NB4 (cell line): ENCODE results near the gene NLGN3.
A peak's percentile ranks its signal among the peaks of the same experiment; 100 is the strongest.

Experiments used
- MYC ChIP-seq: IDR thresholded peaks from 2 replicates; pipeline ENCODE4 v1.6.1; 2011; ENCODE audit warnings: low read depth, low read length
- POLR2A ChIP-seq: IDR thresholded peaks from 2 replicates; pipeline ENCODE4 v1.6.1; 2011; ENCODE audit warnings: mild to moderate bottlenecking; ENCODE audit not compliant: insufficient read length; ENCODE audit errors: extremely low read depth
- TF ChIP-seq, protein P1 (sequence below): IDR thresholded peaks from one replicate; pipeline ENCODE4 v1.5.1; 2012; ENCODE audit warnings: low read depth, low read length
- TF ChIP-seq, protein P2 (sequence below): IDR thresholded peaks from 2 replicates; pipeline ENCODE4 v1.6.1; 2011; ENCODE audit warnings: low read depth, low read length

- peak; percentile 55 for TF ChIP-seq POLR2A
- TF ChIP-seq, protein P1, sequence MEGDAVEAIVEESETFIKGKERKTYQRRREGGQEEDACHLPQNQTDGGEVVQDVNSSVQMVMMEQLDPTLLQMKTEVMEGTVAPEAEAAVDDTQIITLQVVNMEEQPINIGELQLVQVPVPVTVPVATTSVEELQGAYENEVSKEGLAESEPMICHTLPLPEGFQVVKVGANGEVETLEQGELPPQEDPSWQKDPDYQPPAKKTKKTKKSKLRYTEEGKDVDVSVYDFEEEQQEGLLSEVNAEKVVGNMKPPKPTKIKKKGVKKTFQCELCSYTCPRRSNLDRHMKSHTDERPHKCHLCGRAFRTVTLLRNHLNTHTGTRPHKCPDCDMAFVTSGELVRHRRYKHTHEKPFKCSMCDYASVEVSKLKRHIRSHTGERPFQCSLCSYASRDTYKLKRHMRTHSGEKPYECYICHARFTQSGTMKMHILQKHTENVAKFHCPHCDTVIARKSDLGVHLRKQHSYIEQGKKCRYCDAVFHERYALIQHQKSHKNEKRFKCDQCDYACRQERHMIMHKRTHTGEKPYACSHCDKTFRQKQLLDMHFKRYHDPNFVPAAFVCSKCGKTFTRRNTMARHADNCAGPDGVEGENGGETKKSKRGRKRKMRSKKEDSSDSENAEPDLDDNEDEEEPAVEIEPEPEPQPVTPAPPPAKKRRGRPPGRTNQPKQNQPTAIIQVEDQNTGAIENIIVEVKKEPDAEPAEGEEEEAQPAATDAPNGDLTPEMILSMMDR, result no peak
- TF ChIP-seq MYC, result peak; percentile 25; the same call in 1 of the 2 replicates
- TF ChIP-seq, protein P2, sequence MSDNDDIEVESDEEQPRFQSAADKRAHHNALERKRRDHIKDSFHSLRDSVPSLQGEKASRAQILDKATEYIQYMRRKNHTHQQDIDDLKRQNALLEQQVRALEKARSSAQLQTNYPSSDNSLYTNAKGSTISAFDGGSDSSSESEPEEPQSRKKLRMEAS, result peak; percentile 69; the same call in 1 of the 2 replicates
Observed at GRCh38 chrX:71107762-71108360, 36.8 kb upstream of the NLGN3 start.
